PFSK-1 (cell line): ENCODE results near the gene SPRYD7.

Experiments used
- POLR2AphosphoS5 ChIP-seq: IDR thresholded peaks from 2 replicates; pipeline ENCODE4 v1.6.1; 2012; ENCODE audit warnings: low read depth, mild to moderate bottlenecking, control low read depth, low read length, moderate library complexity
- SIN3A ChIP-seq: IDR thresholded peaks from 2 replicates; pipeline ENCODE4 v1.6.1; 2012; ENCODE audit warnings: mild to moderate bottlenecking, low read length, moderate library complexity, borderline replicate concordance; ENCODE audit not compliant: insufficient read depth

- TF ChIP-seq POLR2AphosphoS5 (no peak), SIN3A (no peak)
Measured at GRCh38 chr13:49908637-49909036, 27.5 kb downstream of the SPRYD7 start.
